Adipose tissue (tissue), 3 donors: Measurements from ENCODE around the gene XRCC5. TPM values are rescaled to one million over a fixed set of nuclear protein-coding genes. Genes with fewer than 3 reads are reported as not detected.
"Not testable (repeated sequence)": the region's sequence is repeated elsewhere in the genome, so short reads cannot be mapped to it uniquely, and the experiment has no call there.

Experiments
- H3K27ac ChIP-seq: one replicate; pipeline ENCODE4 v1.5.1; 2013; ENCODE audit warnings: low read depth, low read length
- WGBS, 3 donors: extraction: QIAGEN DNeasy Blood & Tissue Kit; methylation state at CpG; one replicate each; pipeline ENCODE4 v1.1.7; 2013; 5-methylcytosine and 5-hydroxymethylcytosine counted together
- polyA plus RNA-seq, 3 donors: library from polyadenylated mRNA; stranded (reverse); fragments of 200-250 nt; gene quantifications; one replicate each; pipeline ENCODE4 v1.2.3, GENCODE V29; 2013
- donor health status: healthy with polysubstance abuse.
- donor health status: Bipolar disorder and iron deficiency.
- donor health status: healthy.

Gene XRCC5
- polyA plus RNA-seq: 10 to 100 TPM; 47.1 to 86.4 (median 85.7) TPM

GRCh38 chr2:216108967-216109921 is at the start of gene XRCC5:
Gene XRCC5, plus strand, starts transcription at chr2:216109348. Its CDS starts 89 bp downstream, at chr2:216109437.
- WGBS, 3 donors: 0% methylated on average over 57 of the region's 57 CpGs
- peak within 1 kb of the TSS; percentile 29 for H3K27ac ChIP-seq

GRCh38 chr2:216064014-216064630 is 45.0 kb upstream of the XRCC5 start:
- 88 to 97% (median 95%) methylated on average over 2 of the region's 2 CpGs for WGBS, 3 donors
- H3K27ac ChIP-seq: no peak overlapping the region

GRCh38 chr2:216064665-216065064 is 44.5 kb upstream of the XRCC5 start:
- H3K27ac ChIP-seq: no peak overlapping the region
- 73 to 89% (median 82%) methylated on average over 1 of the region's 1 CpG for WGBS, 3 donors

- no peak overlapping the region for H3K27ac ChIP-seq
- 77 to 88% (median 84%) methylated on average over 5 of the region's 5 CpGs for WGBS, 3 donors
Measured at GRCh38 chr2:216066230-216066629, 42.9 kb upstream of the XRCC5 start.

GRCh38 chr2:216069028-216069427 is 40.1 kb upstream of the XRCC5 start:
- H3K27ac ChIP-seq: no peak overlapping the region
- WGBS, 3 donors: 84 to 91% (median 89%) methylated on average over 2 of the region's 2 CpGs

GRCh38 chr2:216070195-216070594 is 39.0 kb upstream of the XRCC5 start:
- no peak overlapping the region for H3K27ac ChIP-seq
- WGBS, 3 donors: 71 to 85% (median 75%) methylated on average over 6 of the region's 6 CpGs

GRCh38 chr2:216071111-216071851 is 37.9 kb upstream of the XRCC5 start:
- no peak overlapping the region for H3K27ac ChIP-seq
- 73 to 82% (median 80%) methylated on average over 12 of the region's 12 CpGs for WGBS, 3 donors

GRCh38 chr2:216072473-216072872 is 36.7 kb upstream of the XRCC5 start:
- H3K27ac ChIP-seq: no peak overlapping the region

- no peak overlapping the region for H3K27ac ChIP-seq
Measured at GRCh38 chr2:216073773-216074172, 35.4 kb upstream of the XRCC5 start.

- no peak overlapping the region for H3K27ac ChIP-seq
Measured at GRCh38 chr2:216074380-216074779, 34.8 kb upstream of the XRCC5 start.

GRCh38 chr2:216074794-216075193 is 34.4 kb upstream of the XRCC5 start:
- no peak overlapping the region for H3K27ac ChIP-seq
- 99 to 100% (median 100%) methylated on average over 1 of the region's 1 CpG for WGBS, 3 donors

More at GRCh38 chr2:216074380-216074779, 34.8 kb upstream of the XRCC5 start:
- 44 to 62% (median 59%) methylated on average over 1 of the region's 1 CpG for WGBS, 3 donors

GRCh38 chr2:216075510-216076485 is 33.4 kb upstream of the XRCC5 start:
- 48 to 83% (median 83%) methylated on average over 6 of the region's 6 CpGs for WGBS, 3 donors
- H3K27ac ChIP-seq: no peak overlapping the region

GRCh38 chr2:216078776-216079175 is 30.4 kb upstream of the XRCC5 start:
- no peak overlapping the region for H3K27ac ChIP-seq
- 26 to 47% (median 31%) methylated on average over 1 of the region's 1 CpG for WGBS, 3 donors

GRCh38 chr2:216080048-216080447 is 29.1 kb upstream of the XRCC5 start:
- H3K27ac ChIP-seq: not testable (repeated sequence)
- WGBS, 3 donors: 96 to 98% (median 98%) methylated on average over 10 of the region's 10 CpGs

- WGBS, 3 donors: 10 to 30% (median 20%) methylated on average over 1 of the region's 1 CpG
- no peak overlapping the region for H3K27ac ChIP-seq
Measured at GRCh38 chr2:216081012-216081411, 28.1 kb upstream of the XRCC5 start.

- WGBS, 3 donors: 0 to 1% (median 0%) methylated on average over 44 of the region's 44 CpGs
- H3K27ac ChIP-seq: no peak within 1 kb of the TSS
Measured at GRCh38 chr2:216081487-216082116, 27.5 kb upstream of the XRCC5 start, which contains the start of the genes PECR and TMEM169. Gene PECR, minus strand, starts transcription at chr2:216081809. Its CDS starts 68 bp downstream, at chr2:216081741. Gene TMEM169, plus strand, starts transcription at chr2:216081919. Its CDS starts 14,045 bp downstream, at chr2:216095964.

GRCh38 chr2:216082117-216082711 is 26.9 kb upstream of the XRCC5 start:
- no peak overlapping the region for H3K27ac ChIP-seq
- 11 to 20% (median 13%) methylated on average over 22 of the region's 22 CpGs for WGBS, 3 donors
